BLaER1 treated with 17β-estradiol and CSF1 and Interleukin-3, amounts not matched to agents 10 nM and 100 nM (cell line): ENCODE results near the gene SLC6A7.
"Not testable (repeated sequence)": the region's sequence is repeated elsewhere in the genome, so short reads cannot be mapped to it uniquely, and the experiment has no call there.

Source experiments
- H3K27ac ChIP-seq, 11 experiments: shearing (Covaris generic); formaldehyde crosslinking; 2 replicates each; pipeline ENCODE4 v1.8.1; 2022
- H3K27me3 ChIP-seq, 11 experiments: shearing (Covaris generic); formaldehyde crosslinking; 2 replicates each; pipeline ENCODE4 v1.8.1; 2022
- H3K36me3 ChIP-seq, 11 experiments: shearing (Covaris generic); formaldehyde crosslinking; 2 replicates each; pipeline ENCODE4 v1.8.1; 2022
- H3K4me1 ChIP-seq, 10 experiments: shearing (Covaris generic); formaldehyde crosslinking; 2 replicates each; pipeline ENCODE4 v1.8.1; 2022
- H3K4me2 ChIP-seq, 11 experiments: shearing (Covaris generic); formaldehyde crosslinking; 2 replicates each; pipeline ENCODE4 v1.8.1; 2022
- H3K4me3 ChIP-seq, 10 experiments: shearing (Covaris generic); formaldehyde crosslinking; 2 replicates each; pipeline ENCODE4 v1.8.1; 2022
- H3K9ac ChIP-seq, 11 experiments: shearing (Covaris generic); formaldehyde crosslinking; 2 replicates each; pipeline ENCODE4 v1.8.1; 2022
- H3K9me3 ChIP-seq, 11 experiments: shearing (Covaris generic); formaldehyde crosslinking; replicated peaks in 1 of 11; 2 replicates each; pipeline ENCODE4 v1.8.1; 2022
- H4K20me1 ChIP-seq, 11 experiments: shearing (Covaris generic); formaldehyde crosslinking; 2 replicates each; pipeline ENCODE4 v1.8.1; 2022
- Cebpa-rat ChIP-seq, 11 experiments: shearing (Covaris generic); IDR thresholded peaks; 2 replicates each; pipeline ENCODE4 v1.8.1; 2022

Gene SLC6A7

DNA sequence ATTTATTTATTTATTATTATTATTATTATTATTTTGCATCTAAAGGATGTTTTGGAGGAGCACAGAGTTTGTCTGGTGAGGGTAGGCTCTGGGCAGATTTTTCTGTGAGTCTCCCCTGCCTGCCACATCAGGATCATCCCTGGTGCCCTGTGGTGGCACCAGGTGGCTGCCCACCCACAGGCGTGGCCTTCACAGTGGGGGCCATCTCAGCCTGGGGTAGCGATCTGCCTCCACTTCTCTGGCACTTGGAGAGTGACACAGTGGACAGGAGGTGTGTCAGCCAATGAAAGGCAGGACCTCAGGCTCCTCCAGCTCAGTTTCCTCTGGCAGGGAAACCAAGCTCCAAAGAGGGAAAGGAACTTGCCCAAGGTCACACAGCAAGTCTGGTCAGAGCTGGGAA, 30.0 kb downstream of the SLC6A7 start:
- no peak overlapping the region for H3K27ac ChIP-seq
- no peak overlapping the region for H3K4me3 ChIP-seq
- H4K20me1 ChIP-seq = no peaks in the 10 kb centered on the region
- H3K9ac ChIP-seq = peak overlapping the region in 2 of 11 experiments; percentile 18 to 56; a peak in 2 of 22 replicates
- H3K4me2 ChIP-seq = peak overlapping the region in 1 of 11 experiments; percentile 48; a peak in 1 of 22 replicates
- H3K36me3 ChIP-seq = no peaks in the 10 kb centered on the region
- TF ChIP-seq Cebpa-rat (IDR thresholded peaks at IDR 0.05) = no peak
- no peaks in the 10 kb centered on the region for H3K27me3 ChIP-seq
- no peaks in the 10 kb centered on the region for H3K9me3 ChIP-seq
- H3K4me1 ChIP-seq = peaks cover 7 to 27% (median 16%) of the 10 kb centered on the region in 10 experiments; a peak in 17 of 20 replicates

DNA sequence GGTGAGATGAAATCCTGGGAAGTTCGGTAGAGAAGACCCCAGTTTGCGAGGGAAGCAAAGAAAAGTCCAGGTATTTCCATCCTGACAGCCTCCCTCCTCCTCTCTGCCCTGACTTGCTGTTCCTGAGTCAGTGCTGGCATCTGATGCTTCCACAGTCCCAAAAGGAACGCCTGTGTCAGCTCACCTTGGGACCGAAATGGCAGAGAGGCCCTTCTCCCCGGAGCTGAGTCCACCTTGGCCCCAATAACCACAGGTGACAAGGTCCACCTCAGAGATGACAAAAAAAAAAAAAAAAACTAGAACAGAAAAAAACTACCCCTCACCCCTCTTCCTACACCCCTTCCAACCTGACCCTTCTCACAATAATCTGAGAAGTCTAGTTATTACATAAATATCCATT, 31.6 kb downstream of the SLC6A7 start:
- Histone ChIP-seq H3K4me1 (peaks cover 3 to 19% (median 12%) of the 10 kb centered on the region in 10 experiments; a peak in 17 of 20 replicates), H3K9ac (no peak overlapping the region), H3K27ac (no peak overlapping the region), H3K4me2 (no peak overlapping the region), H3K36me3 (no peaks in the 10 kb centered on the region), H3K9me3 (no peaks in the 10 kb centered on the region), H4K20me1 (no peaks in the 10 kb centered on the region), H3K4me3 (no peak overlapping the region), H3K27me3 (no peaks in the 10 kb centered on the region)
- TF ChIP-seq Cebpa-rat (IDR thresholded peaks at IDR 0.05) = no peak

DNA sequence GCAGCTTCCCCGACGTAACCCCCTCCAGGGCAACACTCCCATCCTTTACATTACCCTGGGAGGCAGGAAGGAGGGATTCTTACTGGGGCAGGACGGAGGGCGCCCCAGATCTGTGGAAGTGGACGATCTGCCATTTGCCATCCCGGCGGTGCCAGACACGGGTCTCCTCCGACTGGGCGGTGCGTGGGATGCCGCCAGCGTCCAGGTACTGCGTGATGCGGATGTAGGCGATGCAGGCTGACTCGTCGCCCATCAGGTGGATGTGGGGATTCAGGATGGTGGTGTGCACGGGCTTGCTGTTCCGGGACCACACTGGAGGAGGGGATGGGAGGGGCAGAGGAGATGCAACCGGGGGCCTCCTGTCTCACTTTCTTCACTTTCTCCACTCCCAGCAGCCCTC, 33.0 kb downstream of the SLC6A7 start:
- Histone ChIP-seq H3K27ac (no peak overlapping the region), H3K4me3 (no peak overlapping the region), H3K27me3 (no peaks in the 10 kb centered on the region), H3K4me2 (no peak overlapping the region), H4K20me1 (no peaks in the 10 kb centered on the region), H3K9me3 (no peaks in the 10 kb centered on the region), H3K9ac (no peak overlapping the region), H3K4me1 (peaks cover 7 to 17% (median 11%) of the 10 kb centered on the region in 10 experiments; a peak in 19 of 20 replicates), H3K36me3 (no peaks in the 10 kb centered on the region)
- TF ChIP-seq Cebpa-rat (IDR thresholded peaks at IDR 0.05) = no peak

DNA sequence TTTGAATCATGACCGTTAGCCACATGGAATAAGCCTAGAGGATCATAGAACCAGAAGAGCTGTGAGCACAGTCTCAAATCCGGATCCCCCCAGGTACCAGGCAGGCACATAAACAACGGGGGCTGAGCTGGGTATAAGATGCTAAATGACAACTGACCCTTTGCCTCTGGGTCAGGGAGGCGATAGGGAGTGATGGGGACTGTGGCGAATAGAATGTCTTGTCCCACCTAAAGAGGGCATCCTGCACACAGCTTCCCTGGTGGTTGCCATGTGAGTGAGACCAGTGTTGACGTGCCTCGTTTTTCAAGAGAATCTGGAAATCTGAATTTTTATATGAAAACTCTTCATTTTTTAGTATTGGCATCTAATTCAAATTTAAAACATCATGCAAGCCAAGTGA, 33.6 kb downstream of the SLC6A7 start:
- H3K4me3 ChIP-seq = no peak overlapping the region
- H3K27me3 ChIP-seq = no peaks in the 10 kb centered on the region
- H3K4me2 ChIP-seq = no peak overlapping the region
- H3K4me1 ChIP-seq = peaks cover 7 to 16% (median 12%) of the 10 kb centered on the region in 10 experiments; a peak in 18 of 20 replicates
- no peaks in the 10 kb centered on the region for H3K36me3 ChIP-seq
- H3K9ac ChIP-seq = no peak overlapping the region
- H3K9me3 ChIP-seq = no peaks in the 10 kb centered on the region
- no peaks in the 10 kb centered on the region for H4K20me1 ChIP-seq
- no peak for TF ChIP-seq Cebpa-rat (IDR thresholded peaks at IDR 0.05)
- H3K27ac ChIP-seq = no peak overlapping the region

DNA sequence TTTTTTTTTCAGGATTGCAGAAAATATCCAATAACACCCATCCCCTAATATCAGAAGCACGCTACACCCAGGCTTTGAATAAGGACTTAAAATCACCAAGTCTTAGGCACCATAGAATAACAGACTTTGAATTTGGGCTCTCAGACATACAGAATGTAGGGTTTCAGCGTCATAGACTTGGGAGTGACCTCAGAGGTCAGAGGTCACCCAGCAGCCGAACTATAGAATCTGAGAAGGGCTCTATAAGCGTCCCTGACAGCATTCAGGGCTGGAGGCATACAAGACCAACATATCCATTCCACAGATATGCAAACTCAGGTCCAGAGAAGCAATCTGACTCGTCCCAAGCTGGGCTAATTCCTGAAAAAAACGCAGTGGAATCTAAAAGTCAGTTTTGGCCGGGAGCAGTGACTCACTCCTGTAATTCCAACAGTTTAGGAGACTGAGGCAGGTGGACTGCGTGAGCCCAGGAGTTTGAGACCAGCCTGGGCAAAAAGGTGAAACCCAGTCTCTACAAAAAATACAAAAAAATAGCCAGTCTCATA, 34.7 kb downstream of the SLC6A7 start:
- Histone ChIP-seq H4K20me1 (no peaks in the 10 kb centered on the region), H3K27me3 (no peaks in the 10 kb centered on the region), H3K9me3 (no peaks in the 10 kb centered on the region), H3K4me2 (no peak overlapping the region), H3K4me3 (no peak overlapping the region), H3K36me3 (no peaks in the 10 kb centered on the region), H3K4me1 (peaks cover 7 to 16% (median 12%) of the 10 kb centered on the region in 10 experiments; a peak in 18 of 20 replicates), H3K9ac (no peak overlapping the region), H3K27ac (no peak overlapping the region)
- TF ChIP-seq Cebpa-rat (IDR thresholded peaks at IDR 0.05) = no peak

DNA sequence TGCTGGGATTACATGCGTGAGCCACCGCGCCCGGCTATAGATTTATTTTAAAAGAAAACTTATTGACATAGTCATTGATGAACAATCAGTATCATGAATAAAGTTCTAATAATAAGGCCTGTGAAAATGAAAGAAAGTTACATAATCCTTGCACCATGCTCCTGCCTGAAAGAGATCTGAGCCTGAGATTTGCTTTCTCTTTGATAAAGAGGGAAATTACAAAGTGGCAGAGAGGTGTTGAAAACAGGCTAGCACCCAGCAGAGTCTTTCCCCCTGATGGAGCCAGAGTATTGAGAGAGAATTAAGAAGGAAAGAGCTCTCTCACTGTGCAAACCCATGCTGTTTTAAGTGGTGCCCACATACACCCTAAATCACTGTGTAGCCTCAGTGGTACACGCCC, 37.2 kb downstream of the SLC6A7 start:
- Histone ChIP-seq H3K27me3 (no peaks in the 10 kb centered on the region), H4K20me1 (no peaks in the 10 kb centered on the region), H3K4me3 (no peak overlapping the region), H3K9ac (peak overlapping the region in 1 of 11 experiments; percentile 38; a peak in 1 of 22 replicates), H3K36me3 (no peaks in the 10 kb centered on the region), H3K4me2 (peak overlapping the region in 4 of 11 experiments; percentile 10 to 69 (median 46); a peak in 5 of 22 replicates), H3K9me3 (no peaks in the 10 kb centered on the region), H3K27ac (0 out of 22 replicates have a peak overlapping the region, but pooled peaks of 1 of the 11 experiments have one; percentile 2), H3K4me1 (peaks cover 0 to 16% (median 3%) of the 10 kb centered on the region in 10 experiments; a peak in 9 of 20 replicates)
- TF ChIP-seq Cebpa-rat (IDR thresholded peaks at IDR 0.05) = no peak

DNA sequence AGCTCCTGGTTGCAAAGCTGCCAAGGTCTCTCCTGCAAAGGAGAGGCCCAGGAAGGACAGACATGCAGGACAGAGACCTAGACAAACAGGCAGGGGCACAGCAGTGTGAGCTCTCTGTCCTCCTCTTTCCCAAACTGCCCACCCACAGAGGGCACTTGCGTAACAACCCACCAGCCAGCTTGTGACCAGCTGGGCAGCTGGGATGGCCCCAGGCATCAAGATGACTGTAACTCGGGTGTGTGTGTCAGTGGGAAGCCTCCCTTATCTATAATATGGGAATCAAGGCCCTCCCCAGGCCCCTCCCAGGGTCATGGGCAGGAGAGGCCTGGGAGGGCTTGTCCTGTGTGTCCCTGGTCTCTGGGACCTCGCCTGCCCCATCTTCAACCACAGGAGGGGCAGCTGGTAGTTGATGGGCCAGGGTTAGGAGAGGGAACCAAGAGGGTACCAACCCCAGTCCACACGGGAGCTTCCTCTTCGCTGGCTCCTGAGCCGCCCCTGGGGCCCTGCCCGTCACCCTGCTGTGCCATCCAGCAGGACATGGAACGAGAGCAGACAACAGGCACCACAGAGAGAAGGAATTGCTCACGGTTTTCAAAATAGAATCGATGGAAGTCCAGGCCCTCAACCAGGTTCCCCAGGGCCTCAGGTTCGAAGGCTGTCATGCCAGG, 37.9 kb downstream of the SLC6A7 start:
- H3K27me3 ChIP-seq = no peaks in the 10 kb centered on the region
- H3K9me3 ChIP-seq = no peaks in the 10 kb centered on the region
- no peak overlapping the region for H3K4me3 ChIP-seq
- no peaks in the 10 kb centered on the region for H4K20me1 ChIP-seq
- peaks cover 0 to 17% (median 3%) of the 10 kb centered on the region in 10 experiments; a peak in 9 of 20 replicates for H3K4me1 ChIP-seq
- H3K9ac ChIP-seq = peak overlapping the region in 2 of 11 experiments; percentile 4 to 38; a peak in 2 of 22 replicates
- H3K4me2 ChIP-seq = peak overlapping the region in 4 of 11 experiments; percentile 10 to 69 (median 46); a peak in 7 of 22 replicates
- 0 out of 22 replicates have a peak overlapping the region, but pooled peaks of 2 of the 11 experiments have one; percentile 2 to 7 for H3K27ac ChIP-seq
- no peaks in the 10 kb centered on the region for H3K36me3 ChIP-seq
- TF ChIP-seq Cebpa-rat (IDR thresholded peaks at IDR 0.05) = no peak

DNA sequence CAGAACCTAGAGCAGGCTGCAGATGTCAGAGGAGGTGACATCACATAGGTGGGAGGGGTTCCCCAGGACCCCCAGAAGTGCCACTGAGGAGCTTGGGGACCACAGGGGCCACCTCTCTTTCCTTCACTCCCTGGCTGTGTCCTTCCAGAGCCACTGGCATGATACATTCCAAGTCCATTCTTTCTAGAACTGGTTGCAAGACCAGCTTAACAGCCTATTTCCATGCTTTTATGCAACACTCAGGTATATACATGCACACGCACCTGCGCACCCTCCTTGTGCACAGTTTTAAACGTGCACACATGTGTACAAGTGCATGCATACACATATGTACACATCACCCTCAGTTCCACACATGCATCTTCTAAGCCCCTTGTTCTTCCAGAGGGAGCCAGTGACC, 39.7 kb downstream of the SLC6A7 start:
- no peaks in the 10 kb centered on the region for H3K36me3 ChIP-seq
- H3K27me3 ChIP-seq = no peaks in the 10 kb centered on the region
- H3K27ac ChIP-seq = no peak overlapping the region
- no peaks in the 10 kb centered on the region for H3K9me3 ChIP-seq
- H3K4me1 ChIP-seq = peaks cover 4 to 35% (median 11%) of the 10 kb centered on the region in 10 experiments
- TF ChIP-seq Cebpa-rat (IDR thresholded peaks at IDR 0.05) = no peak
- H4K20me1 ChIP-seq = no peaks in the 10 kb centered on the region
- H3K4me2 ChIP-seq = no peak overlapping the region
- no peak overlapping the region for H3K4me3 ChIP-seq
- H3K9ac ChIP-seq = no peak overlapping the region

DNA sequence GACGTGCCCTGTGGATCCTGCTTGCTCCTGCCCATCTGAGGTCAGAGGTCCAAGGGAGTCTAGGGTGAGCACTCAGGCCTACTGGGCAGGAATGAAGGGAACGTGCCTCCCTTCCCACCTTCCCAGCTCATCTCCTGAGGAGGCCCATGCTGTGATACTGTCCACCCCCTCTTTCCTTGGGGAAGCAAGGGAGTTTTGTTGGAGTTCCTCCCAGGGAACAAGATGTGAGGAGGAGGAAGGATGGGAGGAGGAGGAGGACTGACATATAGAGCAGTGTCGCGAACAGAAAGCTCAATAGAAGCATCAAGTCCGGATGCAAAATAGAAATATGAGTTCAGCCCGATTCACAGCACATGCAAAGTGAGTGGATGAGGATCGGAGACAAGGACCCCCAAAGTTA, 41.0 kb downstream of the SLC6A7 start:
- Histone ChIP-seq H3K9ac (no peak overlapping the region), H3K36me3 (no peaks in the 10 kb centered on the region), H3K4me1 (peaks cover 16 to 48% (median 23%) of the 10 kb centered on the region in 10 experiments), H3K9me3 (no peaks in the 10 kb centered on the region), H3K27ac (no peak overlapping the region), H3K4me2 (no peak overlapping the region), H3K4me3 (no peak overlapping the region), H4K20me1 (no peaks in the 10 kb centered on the region), H3K27me3 (no peaks in the 10 kb centered on the region)
- no peak for TF ChIP-seq Cebpa-rat (IDR thresholded peaks at IDR 0.05)

DNA sequence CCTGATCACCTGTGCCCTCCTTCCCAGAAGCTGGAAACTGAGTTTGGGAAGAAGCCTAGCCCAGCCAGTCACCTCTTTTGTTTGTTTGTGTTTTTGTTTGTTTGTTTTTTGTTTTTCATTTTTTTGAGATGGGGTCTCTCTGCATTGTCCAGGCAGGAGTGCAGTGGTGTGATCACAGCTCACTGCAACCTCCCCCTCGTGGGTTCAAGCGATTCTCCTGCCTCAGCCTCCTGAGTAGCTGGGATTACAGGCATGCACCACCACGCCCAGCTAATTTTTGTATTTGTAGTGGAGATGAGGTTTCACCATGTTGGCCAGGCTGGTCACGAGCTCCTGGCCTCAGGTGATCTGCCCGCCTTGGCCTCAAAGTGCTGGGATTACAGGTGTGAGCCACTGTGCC, 43.8 kb downstream of the SLC6A7 start:
- H3K36me3 ChIP-seq, H3K27me3 ChIP-seq, H3K9me3 ChIP-seq, H4K20me1 ChIP-seq, H3K4me3 ChIP-seq, H3K9ac ChIP-seq: not testable (repeated sequence)
- Histone ChIP-seq H3K4me2 (peak overlapping the region in 4 of 11 experiments; percentile 53 to 84 (median 72); a peak in 7 of 22 replicates), H3K27ac (peak overlapping the region in 2 of 11 experiments; percentile 5 to 6; a peak in 2 of 22 replicates), H3K4me1 (peaks cover 18 to 34% (median 21%) of the 10 kb centered on the region in 10 experiments)
